Esophagus muscularis mucosa (tissue), 4 donors: ENCODE results near the gene TNRC6C. TPM values are rescaled to one million over a fixed set of nuclear protein-coding genes. Genes with fewer than 3 reads are reported as not detected.

ENCODE experiments used
- DNase-seq: peaks from one replicate; pipeline ENCODE4 v3.0.0-alpha.2; 2017; ENCODE audit errors: extremely low spot score
- H3K27ac ChIP-seq, 4 donors: fragments of 200-600 bp; sonication (generic); replicated peaks in 1 of 4; 1 replicate in 3 of 4; 2 replicates in 1 of 4; pipeline ENCODE4 v1.5.1; 2016 to 2019; ENCODE audit warnings: mild to moderate bottlenecking in 1 of 4
- H3K27me3 ChIP-seq, 4 donors: fragments of 200-600 bp; sonication (generic); one replicate each; pipeline versions ENCODE4 v1.5.1 to v1.6.0; 2016 to 2019
- H3K36me3 ChIP-seq, 4 donors: fragments of 200-600 bp; sonication (generic); one replicate each; pipeline ENCODE4 v1.5.1; 2016 to 2019
- H3K4me1 ChIP-seq, 4 donors: fragments of 200-600 bp; sonication (generic); one replicate each; pipeline ENCODE4 v1.5.1; 2016 to 2019
- H3K4me3 ChIP-seq, 4 donors: fragments of 200-600 bp; sonication (generic); 1 replicate in 2 of 4; 2 replicates in 2 of 4; pipeline ENCODE4 v1.5.1; 2016 to 2019; ENCODE audit warnings: mild to moderate bottlenecking in 4 of 4, moderate library complexity in 1 of 4
- H3K9me3 ChIP-seq, 4 donors: fragments of 200-600 bp; sonication (generic); 1 replicate in 3 of 4; 2 replicates in 1 of 4; pipeline ENCODE4 v1.5.1; 2016 to 2019
- EP300 ChIP-seq: sonication (generic); formaldehyde crosslinking; IDR thresholded peaks from one replicate; pipeline ENCODE4 v1.6.1; 2017; ENCODE audit warnings: antibody characterized with exemption
- POLR2A ChIP-seq: fragments of 450-650 bp; IDR thresholded peaks from one replicate; pipeline ENCODE4 v1.6.1; 2017; ENCODE audit warnings: antibody characterized with exemption, moderate library complexity, mild to moderate bottlenecking, low read depth
- POLR2AphosphoS5 ChIP-seq, 2 donors: sonication (generic); formaldehyde crosslinking; IDR thresholded peaks; one replicate each; pipeline ENCODE4 v1.6.1; 2017; ENCODE audit warnings: antibody characterized with exemption in 2 of 2
- WGBS: methylation state at CpG from one replicate; pipeline ENCODE4 v1.1.5; 2018; 5-methylcytosine and 5-hydroxymethylcytosine counted together
- intact Hi-C: fragments of 100-400 bp; cut with DNase I; formaldehyde crosslinking; loops from one replicate; pipeline ENCODE4 v1.15.1; 2023
- total RNA-seq, 4 donors: library from RNA; depleted of rRNA; stranded (reverse); fragments of >200 nt; gene quantifications; one replicate each; pipeline versions ENCODE4 v1.1.0 to v1.2.1, GENCODE V29; 2016
- TF ChIP-seq, protein P1 (sequence below), 3 experiments: fragments of 200-600 bp in 2 of 3; fragments of 450-650 bp in 1 of 3; sonication (generic) in 2 of 3; IDR thresholded peaks; one replicate each; pipeline ENCODE4 v1.5.1; 2017 to 2019; ENCODE audit warnings: antibody characterized with exemption in 3 of 3, mild to moderate bottlenecking in 2 of 3, moderate library complexity in 1 of 3

Gene TNRC6C
- total RNA-seq, 4 donors from 2014 or later: 21.4 to 31.6 (median 29.0) TPM

- Histone ChIP-seq H3K36me3 (peaks cover 0 to 14% (median 2%) of the 10 kb centered on the region in 4 donors), H3K9me3 (no peaks in the 10 kb centered on the region), H3K27ac (no peak overlapping the region), H3K4me3 (no peak overlapping the region), H3K27me3 (no peaks in the 10 kb centered on the region), H3K4me1 (peaks cover 35 to 72% (median 50%) of the 10 kb centered on the region in 4 donors)
- intact Hi-C loops: no loop called here
- no peak for TF ChIP-seq POLR2A
- 28% methylated on average over 3 of the region's 3 CpGs for WGBS
- DNase-seq: no peak
Observed at GRCh38 chr17:78001182-78001581, 42.7 kb downstream of the TNRC6C start.

- DNase-seq: no peak
- no peak overlapping the region for H3K4me3 ChIP-seq
- H3K36me3 ChIP-seq: peaks cover 0 to 14% (median 2%) of the 10 kb centered on the region in 4 donors
- H3K27me3 ChIP-seq: no peaks in the 10 kb centered on the region
- H3K27ac ChIP-seq: no peak overlapping the region
- 48% methylated on average over 3 of the region's 3 CpGs for WGBS
- intact Hi-C loops: no loop called here
- no peaks in the 10 kb centered on the region for H3K9me3 ChIP-seq
- TF ChIP-seq, protein P1, sequence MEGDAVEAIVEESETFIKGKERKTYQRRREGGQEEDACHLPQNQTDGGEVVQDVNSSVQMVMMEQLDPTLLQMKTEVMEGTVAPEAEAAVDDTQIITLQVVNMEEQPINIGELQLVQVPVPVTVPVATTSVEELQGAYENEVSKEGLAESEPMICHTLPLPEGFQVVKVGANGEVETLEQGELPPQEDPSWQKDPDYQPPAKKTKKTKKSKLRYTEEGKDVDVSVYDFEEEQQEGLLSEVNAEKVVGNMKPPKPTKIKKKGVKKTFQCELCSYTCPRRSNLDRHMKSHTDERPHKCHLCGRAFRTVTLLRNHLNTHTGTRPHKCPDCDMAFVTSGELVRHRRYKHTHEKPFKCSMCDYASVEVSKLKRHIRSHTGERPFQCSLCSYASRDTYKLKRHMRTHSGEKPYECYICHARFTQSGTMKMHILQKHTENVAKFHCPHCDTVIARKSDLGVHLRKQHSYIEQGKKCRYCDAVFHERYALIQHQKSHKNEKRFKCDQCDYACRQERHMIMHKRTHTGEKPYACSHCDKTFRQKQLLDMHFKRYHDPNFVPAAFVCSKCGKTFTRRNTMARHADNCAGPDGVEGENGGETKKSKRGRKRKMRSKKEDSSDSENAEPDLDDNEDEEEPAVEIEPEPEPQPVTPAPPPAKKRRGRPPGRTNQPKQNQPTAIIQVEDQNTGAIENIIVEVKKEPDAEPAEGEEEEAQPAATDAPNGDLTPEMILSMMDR (IDR thresholded peaks at IDR 0.05): no peak
- TF ChIP-seq POLR2A (no peak), POLR2AphosphoS5 (IDR thresholded peaks at IDR 0.05) (no peak), EP300 (no peak)
- peaks cover 31 to 67% (median 46%) of the 10 kb centered on the region in 4 donors for H3K4me1 ChIP-seq
Observed at GRCh38 chr17:78001612-78002011, 43.1 kb downstream of the TNRC6C start.

GRCh38 chr17:78002166-78002565, 43.7 kb downstream of the TNRC6C start:
- TF ChIP-seq POLR2A (no peak), POLR2AphosphoS5 (IDR thresholded peaks at IDR 0.05) (no peak), EP300 (no peak)
- TF ChIP-seq, protein P1 (IDR thresholded peaks at IDR 0.05): no peak
- no peak overlapping the region for H3K4me3 ChIP-seq
- peaks cover 30 to 62% (median 40%) of the 10 kb centered on the region in 4 donors for H3K4me1 ChIP-seq
- no peaks in the 10 kb centered on the region for H3K9me3 ChIP-seq
- no peaks in the 10 kb centered on the region for H3K27me3 ChIP-seq
- no peak for DNase-seq
- H3K36me3 ChIP-seq: peaks cover 0 to 19% (median 2%) of the 10 kb centered on the region in 4 donors
- intact Hi-C loops: no loop called here
- no peak overlapping the region for H3K27ac ChIP-seq
- 84% methylated on average over 4 of the region's 4 CpGs for WGBS

DNA sequence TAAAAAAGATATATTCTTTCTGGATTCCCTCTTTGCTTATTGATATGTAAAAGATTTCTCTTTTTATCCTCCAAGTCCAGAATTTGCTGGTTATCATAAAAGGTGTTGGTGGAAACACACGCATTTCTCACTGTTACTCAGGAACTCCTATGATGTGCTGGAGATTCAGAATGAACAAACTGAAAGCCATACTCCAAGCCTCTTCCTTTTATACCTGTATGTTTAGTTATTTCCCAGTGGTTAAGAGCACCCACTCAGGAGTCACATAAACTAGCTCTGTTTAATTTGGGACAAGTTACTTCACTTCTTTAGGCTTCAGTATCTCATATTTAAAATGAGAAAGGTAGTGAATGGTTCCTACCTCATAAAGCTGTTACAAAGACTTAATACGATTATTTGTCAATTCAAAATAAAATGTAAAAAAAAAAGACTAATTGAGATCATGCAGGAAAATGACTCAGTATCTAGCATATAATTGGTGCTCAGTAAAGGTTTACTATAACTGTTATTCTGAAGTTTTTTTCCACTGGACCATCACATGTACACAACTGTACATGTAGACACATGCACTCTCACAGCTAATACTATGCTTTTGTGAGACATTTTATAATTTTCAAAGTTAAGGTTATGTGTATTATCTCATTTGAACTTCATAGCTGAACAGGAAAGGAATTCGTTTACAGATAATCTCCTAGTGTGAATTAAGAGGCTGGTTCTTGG, 47.1 kb downstream of the TNRC6C start:
- Histone ChIP-seq H3K27me3 (no peaks in the 10 kb centered on the region), H3K4me1 (peaks cover 17 to 33% (median 21%) of the 10 kb centered on the region in 4 donors), H3K4me3 (no peak overlapping the region), H3K9me3 (no peaks in the 10 kb centered on the region), H3K36me3 (peaks cover 5 to 36% (median 10%) of the 10 kb centered on the region in 4 donors), H3K27ac (no peak overlapping the region)
- 90% methylated on average over 3 of the region's 3 CpGs for WGBS
- TF ChIP-seq, protein P1 (IDR thresholded peaks at IDR 0.05): no peak
- TF ChIP-seq EP300: no peak
- no peak for TF ChIP-seq POLR2AphosphoS5 (IDR thresholded peaks at IDR 0.05)
- TF ChIP-seq POLR2A: no peak
- intact Hi-C loops: loop anchor here (5.0 kb wide), 1 partner anchor 38 kb away; no protein-coding TSS in a partner anchor
- DNase-seq: no peak

DNA sequence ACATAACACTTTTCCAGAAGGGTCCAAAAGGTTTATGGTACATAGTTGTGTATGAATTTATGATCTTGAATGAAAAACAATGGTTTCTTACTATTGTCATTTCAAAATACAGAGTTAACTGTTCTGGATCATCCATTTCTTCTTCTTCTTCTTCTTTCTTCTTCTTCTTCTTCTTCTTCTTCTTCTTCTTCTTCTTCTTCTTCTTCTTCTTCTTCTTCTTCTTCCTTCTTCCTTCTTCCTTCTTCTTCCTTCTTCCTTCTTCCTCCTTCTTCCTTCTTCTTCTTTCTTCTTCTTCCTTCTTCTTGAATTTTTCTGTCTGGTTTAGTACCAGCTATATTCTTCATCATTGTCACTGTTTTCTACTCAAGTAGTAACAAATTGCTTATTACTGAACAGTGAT, 47.8 kb downstream of the TNRC6C start:
- DNase-seq: no peak
- Histone ChIP-seq H3K4me1 (peaks cover 10 to 26% (median 14%) of the 10 kb centered on the region in 4 donors), H3K27me3 (no peaks in the 10 kb centered on the region), H3K36me3 (peaks cover 5 to 39% (median 10%) of the 10 kb centered on the region in 4 donors), H3K9me3 (no peaks in the 10 kb centered on the region), H3K4me3 (no peak overlapping the region), H3K27ac (no peak overlapping the region)
- TF ChIP-seq EP300 (no peak), POLR2AphosphoS5 (IDR thresholded peaks at IDR 0.05) (no peak)
- TF ChIP-seq, protein P1 (IDR thresholded peaks at IDR 0.05): no peak
- intact Hi-C loops: loop anchor here (5.0 kb wide), 1 partner anchor 39 kb away; no protein-coding TSS in a partner anchor
